Measurements from ENCODE around the gene RTN4.

Gene RTN4

GRCh38 chr2:55029098-55029497 lies 21.2 kb downstream of the RTN4 start:
- POLR2A ChIA-PET: no interaction called here
- TF ChIP-seq, protein P1, sequence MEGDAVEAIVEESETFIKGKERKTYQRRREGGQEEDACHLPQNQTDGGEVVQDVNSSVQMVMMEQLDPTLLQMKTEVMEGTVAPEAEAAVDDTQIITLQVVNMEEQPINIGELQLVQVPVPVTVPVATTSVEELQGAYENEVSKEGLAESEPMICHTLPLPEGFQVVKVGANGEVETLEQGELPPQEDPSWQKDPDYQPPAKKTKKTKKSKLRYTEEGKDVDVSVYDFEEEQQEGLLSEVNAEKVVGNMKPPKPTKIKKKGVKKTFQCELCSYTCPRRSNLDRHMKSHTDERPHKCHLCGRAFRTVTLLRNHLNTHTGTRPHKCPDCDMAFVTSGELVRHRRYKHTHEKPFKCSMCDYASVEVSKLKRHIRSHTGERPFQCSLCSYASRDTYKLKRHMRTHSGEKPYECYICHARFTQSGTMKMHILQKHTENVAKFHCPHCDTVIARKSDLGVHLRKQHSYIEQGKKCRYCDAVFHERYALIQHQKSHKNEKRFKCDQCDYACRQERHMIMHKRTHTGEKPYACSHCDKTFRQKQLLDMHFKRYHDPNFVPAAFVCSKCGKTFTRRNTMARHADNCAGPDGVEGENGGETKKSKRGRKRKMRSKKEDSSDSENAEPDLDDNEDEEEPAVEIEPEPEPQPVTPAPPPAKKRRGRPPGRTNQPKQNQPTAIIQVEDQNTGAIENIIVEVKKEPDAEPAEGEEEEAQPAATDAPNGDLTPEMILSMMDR (IDR thresholded peaks at IDR 0.05; ENCODE audit: control extremely low read depth, extremely low read depth, low read depth, missing control alignments): no peak
- DNase-seq (ENCODE audit: extremely low spot score): no peak
- CTCF ChIA-PET: interaction anchor here (1.2 to 2.5 kb wide), 6 partner anchors 11 to 27 kb away, joined by 3 to 8 read pairs (median 5); no protein-coding TSS in a partner anchor

DNA sequence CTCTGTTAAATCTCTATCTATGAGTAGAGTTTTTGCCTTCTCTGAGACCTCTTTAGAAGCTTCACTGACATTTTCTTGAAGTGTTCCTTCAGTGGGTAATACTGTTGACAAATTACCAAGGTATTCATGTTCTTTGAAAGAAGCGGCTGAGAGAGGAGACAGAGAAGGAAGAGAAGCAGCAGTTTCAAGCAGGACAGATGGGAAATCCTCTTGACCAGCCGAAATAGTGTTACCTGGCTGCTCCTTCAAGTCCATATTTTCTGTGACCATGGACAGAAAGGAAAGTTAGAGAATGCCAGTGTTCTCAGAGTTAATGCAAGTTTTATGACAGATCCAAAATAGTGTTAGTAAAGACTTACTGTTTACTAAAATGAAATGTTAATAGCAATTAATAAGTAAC lies 23.0 kb downstream of the RTN4 start:
- DNase-seq (ENCODE audit: extremely low spot score): no peak
- CTCF ChIA-PET: interaction anchor here (0.9 to 1.9 kb wide), 2 partner anchors 9 to 21 kb away, joined by 4 to 7 read pairs; no protein-coding TSS in a partner anchor
- TF ChIP-seq, protein P1 (IDR thresholded peaks at IDR 0.05; ENCODE audit: control extremely low read depth, extremely low read depth, low read depth, missing control alignments): no peak
- POLR2A ChIA-PET: no interaction called here

DNA sequence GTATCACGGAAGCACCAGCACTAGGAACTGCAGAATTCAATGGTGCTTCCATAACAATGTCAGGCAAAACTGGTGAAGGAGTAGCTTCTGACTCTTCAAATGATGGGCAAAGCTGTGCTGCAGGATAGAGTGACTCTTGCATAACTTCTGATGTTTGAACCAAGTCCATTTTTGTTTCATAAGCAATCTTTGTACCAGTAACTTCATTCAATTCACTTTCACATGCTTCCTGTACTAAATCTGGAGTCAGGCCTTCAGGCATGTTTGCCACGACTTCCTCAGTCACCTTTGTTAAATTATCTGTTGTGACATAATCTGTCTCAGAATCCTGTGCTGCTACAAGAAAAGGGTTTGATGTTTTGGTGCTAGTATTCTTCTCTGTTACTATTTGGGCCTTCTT lies 24.0 kb downstream of the RTN4 start:
- POLR2A ChIA-PET: interaction anchor here (1.5 kb wide), 1 partner anchor 23 kb away, joined by 5 read pairs; no protein-coding TSS in a partner anchor
- TF ChIP-seq, protein P1 (IDR thresholded peaks at IDR 0.05; ENCODE audit: control extremely low read depth, extremely low read depth, low read depth, missing control alignments): no peak
- no peak for DNase-seq (ENCODE audit: extremely low spot score)
- CTCF ChIA-PET: interaction anchor here (1.0 to 3.8 kb wide), 9 partner anchors 10 to 188 kb away, joined by 3 to 26 read pairs (median 6); partner anchors contain the start of gene RTN4

DNA sequence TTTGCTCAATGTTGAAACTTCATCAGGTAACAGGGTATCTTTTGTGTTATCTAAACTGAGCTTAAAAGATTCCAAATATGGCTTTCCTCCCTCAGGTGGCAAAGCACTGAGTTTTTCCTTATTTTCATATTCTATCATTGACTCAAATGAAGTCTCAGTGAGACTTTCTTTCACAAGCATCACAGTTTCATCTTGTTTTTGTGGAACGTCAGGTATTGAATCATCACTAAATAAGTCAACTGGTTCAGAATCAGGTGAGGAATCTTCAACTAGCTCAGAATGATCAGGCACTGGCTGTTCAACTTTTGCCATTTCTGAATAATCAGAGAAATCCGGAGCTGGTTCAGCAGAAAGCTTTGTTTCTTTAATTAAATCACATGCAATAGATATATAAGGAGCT lies 24.6 kb downstream of the RTN4 start:
- no peak for DNase-seq (ENCODE audit: extremely low spot score)
- CTCF ChIA-PET: interaction anchor here (1.0 to 3.8 kb wide), 12 partner anchors 10 to 187 kb away, joined by 3 to 26 read pairs (median 6); partner anchors contain the start of gene RTN4
- TF ChIP-seq, protein P1 (IDR thresholded peaks at IDR 0.05; ENCODE audit: control extremely low read depth, extremely low read depth, low read depth, missing control alignments): no peak
- POLR2A ChIA-PET: interaction anchor here (1.5 kb wide), 1 partner anchor 23 kb away, joined by 5 read pairs; no protein-coding TSS in a partner anchor

DNA sequence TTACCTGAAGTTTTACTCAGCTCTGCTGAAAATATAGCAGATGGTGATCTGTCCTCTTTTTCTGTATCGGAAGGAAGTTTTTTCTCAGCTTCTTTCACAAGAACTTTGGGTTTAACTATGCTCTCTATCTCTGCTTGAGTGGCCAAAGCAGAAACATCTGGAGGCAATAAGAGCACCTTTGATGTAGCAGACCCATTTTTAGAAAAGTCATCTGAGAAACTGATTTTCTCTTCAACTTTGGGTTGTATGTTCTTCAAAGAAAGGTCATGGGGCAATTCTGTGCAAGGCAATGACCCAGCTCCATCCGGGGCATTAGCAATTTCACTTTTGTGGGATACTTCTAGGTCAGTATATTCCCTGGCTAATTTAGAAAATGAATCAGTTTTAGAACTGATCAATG lies 25.2 kb downstream of the RTN4 start:
- CTCF ChIA-PET: interaction anchor here (1.1 to 3.8 kb wide), 12 partner anchors 9 to 186 kb away, joined by 3 to 26 read pairs (median 6); partner anchors contain the start of gene RTN4
- DNase-seq (ENCODE audit: extremely low spot score): no peak
- POLR2A ChIA-PET: interaction anchor here (1.5 kb wide), 1 partner anchor 24 kb away, joined by 5 read pairs; no protein-coding TSS in a partner anchor
- TF ChIP-seq, protein P1 (IDR thresholded peaks at IDR 0.05; ENCODE audit: control extremely low read depth, extremely low read depth, low read depth, missing control alignments): no peak

GRCh38 chr2:55022476-55022875 lies 27.8 kb downstream of the RTN4 start:
- ChIA-PET POLR2A (no interaction called here), CTCF (interaction anchor here (0.9 to 1.8 kb wide), 5 partner anchors 9 to 35 kb away, joined by 3 to 5 read pairs (median 3); no protein-coding TSS in a partner anchor)
- TF ChIP-seq, protein P1 (IDR thresholded peaks at IDR 0.05; ENCODE audit: control extremely low read depth, extremely low read depth, low read depth, missing control alignments): no peak
- no peak for DNase-seq (ENCODE audit: extremely low spot score)
